AG09319 (cell line): ENCODE data around the gene SYMPK.

Source experiments
- DNase-seq: peaks from one replicate; pipeline ENCODE4 v3.0.0-alpha.2; 2010; ENCODE audit warnings: low read depth; ENCODE audit errors: extremely low read depth
- TF ChIP-seq, protein P1 (sequence below): IDR thresholded peaks from 2 replicates; pipeline ENCODE4 v1.5.1; 2011; ENCODE audit warnings: low read depth, mild to moderate bottlenecking, inconsistent platforms, low read length, moderate library complexity

The SYMPK gene

DNA sequence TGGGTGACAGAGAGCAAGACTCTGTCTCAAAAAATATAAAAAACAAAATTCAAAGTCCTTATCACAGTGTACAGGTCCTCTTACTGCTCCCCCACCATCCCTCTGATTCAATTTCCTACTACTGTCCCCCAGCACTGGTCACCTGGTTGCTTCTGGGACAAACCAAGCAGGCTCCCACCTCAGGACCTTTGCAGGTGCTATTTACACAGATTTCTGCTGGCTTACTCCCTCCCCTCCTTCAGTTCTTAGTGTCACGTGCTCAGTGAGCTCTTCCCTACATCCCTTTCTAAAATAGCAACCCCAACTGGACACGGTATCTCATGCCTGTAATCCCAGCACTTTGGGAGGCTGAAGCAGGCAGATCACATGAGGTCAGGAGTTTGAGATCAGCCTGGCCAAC, 17.0 kb upstream of the SYMPK start:
- DNase-seq: no peak

DNA sequence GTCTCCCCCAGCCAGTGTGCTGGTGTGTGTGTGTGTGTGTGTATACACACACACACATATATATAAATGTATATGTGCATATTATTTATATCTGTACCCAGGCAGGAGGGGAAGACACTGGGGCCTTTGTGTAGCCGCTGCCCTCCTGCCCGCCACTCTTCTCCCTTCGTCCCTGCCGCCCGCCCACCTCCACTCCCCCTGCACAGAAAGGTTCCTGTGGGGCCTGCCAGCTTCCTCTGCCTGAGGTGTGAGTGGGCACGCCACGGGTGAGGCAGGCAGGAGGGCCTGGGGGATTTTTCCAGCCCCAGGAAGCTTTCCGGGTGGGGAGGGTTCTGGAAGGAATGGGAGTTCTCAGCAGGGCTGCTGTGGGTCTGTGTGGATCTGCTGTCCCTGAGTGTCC, 16.1 kb upstream of the SYMPK start:
- DNase-seq: no peak
- TF ChIP-seq, protein P1, sequence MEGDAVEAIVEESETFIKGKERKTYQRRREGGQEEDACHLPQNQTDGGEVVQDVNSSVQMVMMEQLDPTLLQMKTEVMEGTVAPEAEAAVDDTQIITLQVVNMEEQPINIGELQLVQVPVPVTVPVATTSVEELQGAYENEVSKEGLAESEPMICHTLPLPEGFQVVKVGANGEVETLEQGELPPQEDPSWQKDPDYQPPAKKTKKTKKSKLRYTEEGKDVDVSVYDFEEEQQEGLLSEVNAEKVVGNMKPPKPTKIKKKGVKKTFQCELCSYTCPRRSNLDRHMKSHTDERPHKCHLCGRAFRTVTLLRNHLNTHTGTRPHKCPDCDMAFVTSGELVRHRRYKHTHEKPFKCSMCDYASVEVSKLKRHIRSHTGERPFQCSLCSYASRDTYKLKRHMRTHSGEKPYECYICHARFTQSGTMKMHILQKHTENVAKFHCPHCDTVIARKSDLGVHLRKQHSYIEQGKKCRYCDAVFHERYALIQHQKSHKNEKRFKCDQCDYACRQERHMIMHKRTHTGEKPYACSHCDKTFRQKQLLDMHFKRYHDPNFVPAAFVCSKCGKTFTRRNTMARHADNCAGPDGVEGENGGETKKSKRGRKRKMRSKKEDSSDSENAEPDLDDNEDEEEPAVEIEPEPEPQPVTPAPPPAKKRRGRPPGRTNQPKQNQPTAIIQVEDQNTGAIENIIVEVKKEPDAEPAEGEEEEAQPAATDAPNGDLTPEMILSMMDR: no peak

More for the DNA sequence above, 17.0 kb upstream of the SYMPK start:
- TF ChIP-seq, protein P1: no peak

DNA sequence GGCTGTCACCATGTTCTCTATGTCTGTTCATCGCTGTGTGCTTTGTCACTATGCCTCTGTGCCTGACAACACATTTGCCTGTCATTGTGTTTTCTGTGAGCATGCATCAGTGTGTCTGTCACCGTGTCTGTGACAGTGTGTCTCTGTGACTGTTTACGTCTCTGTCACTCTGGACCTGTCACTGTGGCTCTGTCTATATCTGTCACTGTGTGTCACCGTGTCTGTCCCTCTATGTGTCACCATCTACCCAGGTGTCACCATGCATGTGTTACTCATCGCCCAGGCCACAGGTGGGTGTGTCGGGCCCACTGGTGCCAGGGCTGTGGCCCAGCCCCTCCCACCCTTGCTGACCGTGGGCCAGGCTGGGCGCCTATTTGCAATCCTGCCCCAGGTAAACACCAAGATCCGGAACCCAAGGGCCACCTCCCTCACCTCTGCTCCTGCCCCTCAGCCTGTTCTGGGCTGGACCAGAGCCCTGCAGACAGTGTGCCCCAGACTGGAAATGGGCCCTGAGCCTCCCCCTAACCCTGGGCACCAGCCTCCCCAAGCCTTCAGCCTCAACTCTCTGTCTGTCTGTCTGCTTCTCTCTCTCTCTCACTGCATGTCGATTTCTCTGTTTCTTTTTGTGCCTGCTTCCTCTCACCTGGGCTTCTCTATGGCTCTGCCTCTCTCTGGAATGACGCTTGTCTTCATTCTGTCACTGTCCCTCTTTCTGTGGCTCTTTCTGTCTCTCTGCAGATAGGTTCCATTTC, 15.3 kb upstream of the SYMPK start:
- DNase-seq: no peak
- TF ChIP-seq, protein P1: no peak

- no peak for DNase-seq
- TF ChIP-seq, protein P1: no peak
These were observed 13.7 kb upstream of the SYMPK start for GRCh38 chr19:45876411-45877197.

DNA sequence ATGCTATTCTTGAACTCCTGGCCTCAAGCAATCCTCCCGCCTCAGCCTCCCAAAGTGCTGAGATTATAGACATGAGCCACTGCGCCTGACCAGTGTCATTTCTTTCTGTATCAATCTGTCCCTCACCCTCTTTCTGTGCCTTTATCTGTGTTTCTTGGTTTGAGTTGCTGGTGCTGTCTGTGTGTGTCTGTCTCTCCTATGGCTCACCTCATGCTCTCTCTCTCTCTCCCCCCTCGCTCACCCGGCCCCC, 13.1 kb upstream of the SYMPK start:
- DNase-seq: no peak
- TF ChIP-seq, protein P1: no peak

DNA sequence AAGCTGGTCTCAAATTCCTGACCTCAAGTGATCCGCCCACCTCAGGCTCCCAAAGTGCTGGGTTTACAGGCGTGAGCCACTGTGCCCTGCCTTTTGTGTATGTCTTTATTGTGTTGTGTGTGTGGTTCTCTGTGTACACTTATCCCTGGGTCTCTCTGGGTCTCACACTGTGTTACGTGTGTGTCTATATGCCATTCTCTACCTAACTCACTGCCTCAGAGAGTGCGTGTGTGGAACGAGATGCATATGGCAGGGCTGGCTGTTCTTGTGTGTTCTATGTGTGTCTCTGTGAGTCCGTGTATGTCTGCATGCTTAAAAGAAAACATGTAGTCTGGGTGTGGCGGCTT, 11.6 kb upstream of the SYMPK start:
- TF ChIP-seq, protein P1: no peak
- DNase-seq: no peak

- TF ChIP-seq, protein P1: no peak
- no peak for DNase-seq
These were observed 10.3 kb upstream of the SYMPK start for GRCh38 chr19:45873219-45873772.
